ENCODE measurements around the gene LGMN. TPM values are rescaled to one million over a fixed set of nuclear protein-coding genes. Genes with fewer than 3 reads are reported as not detected.

The LGMN gene
- total and polyA plus RNA-seq, 4 donors, result 56.2 to 192 (median 62.4) TPM

- WGBS, result 92% methylated on average over 10 of the region's 10 CpGs
- H3K9me3 ChIP-seq (ENCODE audit: control insufficient read depth in 4 of 4, low read length in 3 of 4), result no peaks in the 10 kb centered on the region
- H3K27ac ChIP-seq (ENCODE audit: low read depth in 1 of 2, low read length in 2 of 2), result no peak overlapping the region
- no peak overlapping the region for H3K9ac ChIP-seq (ENCODE audit: low read depth in 1 of 2, low read length in 2 of 2)
- DNase-seq (ENCODE audit: low spot score), result no peak
- H3K36me3 ChIP-seq (ENCODE audit: control insufficient read depth in 4 of 4, insufficient read depth in 3 of 4, low read depth in 1 of 4, low read length in 3 of 4), result peaks cover 4 to 16% (median 9%) of the 10 kb centered on the region in 4 donors
- H3K4me3 ChIP-seq (ENCODE audit: low read depth in 1 of 3, low read length in 3 of 3), result no peak overlapping the region
- no peaks in the 10 kb centered on the region for H3K27me3 ChIP-seq (ENCODE audit: control insufficient read depth in 4 of 4, insufficient read depth in 4 of 4, low read length in 3 of 4)
- TF ChIP-seq YY1 (IDR thresholded peaks at IDR 0.05), result no peak
- TF ChIP-seq JUND (IDR thresholded peaks at IDR 0.05), result no peak
- TF ChIP-seq ATF3 (IDR thresholded peaks at IDR 0.05), result no peak
- no peak for TF ChIP-seq SP1 (IDR thresholded peaks at IDR 0.05)
- no peak for TF ChIP-seq NR2F2 (IDR thresholded peaks at IDR 0.05)
- no peak for TF ChIP-seq FOXA1 (IDR thresholded peaks at IDR 0.05)
- TF ChIP-seq TAF1 (conservative IDR thresholded peaks at IDR 0.05), result no peak
- TF ChIP-seq REST (IDR thresholded peaks at IDR 0.05), result no peak
- no peak for TF ChIP-seq HNF4A (conservative IDR thresholded peaks at IDR 0.05)
- no peak for TF ChIP-seq FOXA2 (IDR thresholded peaks at IDR 0.05)
- TF ChIP-seq MAX (IDR thresholded peaks at IDR 0.05), result no peak
- no peak for TF ChIP-seq GABPA (IDR thresholded peaks at IDR 0.05 in 1 of 2, conservative IDR thresholded peaks at IDR 0.05 in 1 of 2)
- no peak for TF ChIP-seq HNF4G (IDR thresholded peaks at IDR 0.05)
- TF ChIP-seq ZBTB33 (IDR thresholded peaks at IDR 0.05), result no peak
- no peak for TF ChIP-seq RAD21 (IDR thresholded peaks at IDR 0.05)
- TF ChIP-seq RXRA (IDR thresholded peaks at IDR 0.05), result no peak
- no peak for TF ChIP-seq EGR1 (IDR thresholded peaks at IDR 0.05; ENCODE audit: low read depth in 2 of 2)
- no peak for TF ChIP-seq CTCF (IDR thresholded peaks at IDR 0.05; ENCODE audit: low read depth, low read length, missing input control)
- H3K4me1 ChIP-seq (ENCODE audit: control insufficient read depth in 4 of 4, insufficient read depth in 4 of 4, low read length in 3 of 4), result no peaks in the 10 kb centered on the region
Measured at GRCh38 chr14:92716131-92716530, 32.3 kb downstream of the LGMN start.
